Mucosa of rectum (tissue), 2 donors: ENCODE data around the gene ERBB3.

Experiments used
- H3K27ac ChIP-seq, 2 donors: one replicate each; pipeline ENCODE4 v1.7.0; 2013; ENCODE audit warnings: inconsistent platforms in 2 of 2, low read depth in 2 of 2, low read length in 2 of 2
- H3K27me3 ChIP-seq, 2 donors: one replicate each; pipeline ENCODE4 v1.7.0; 2013; ENCODE audit warnings: low read length in 2 of 2; ENCODE audit not compliant: control insufficient read depth in 2 of 2, insufficient read depth in 2 of 2
- H3K36me3 ChIP-seq, 2 donors: one replicate each; pipeline ENCODE4 v1.7.0; 2013; ENCODE audit warnings: low read length in 2 of 2; ENCODE audit not compliant: control insufficient read depth in 2 of 2, insufficient read depth in 2 of 2
- H3K4me1 ChIP-seq, 2 donors: one replicate each; pipeline ENCODE4 v1.7.0; 2013; ENCODE audit warnings: low read length in 2 of 2, mild to moderate bottlenecking in 1 of 2; ENCODE audit not compliant: control insufficient read depth in 2 of 2, insufficient read depth in 2 of 2
- H3K4me3 ChIP-seq, 2 donors: one replicate each; pipeline ENCODE4 v1.7.0; 2013; ENCODE audit warnings: low read length in 2 of 2
- H3K9ac ChIP-seq, 2 donors: one replicate each; pipeline ENCODE4 v1.7.0; 2013; ENCODE audit warnings: low read length in 2 of 2, low read depth in 1 of 2, mild to moderate bottlenecking in 1 of 2
- H3K9me3 ChIP-seq, 2 donors: one replicate each; pipeline ENCODE4 v1.7.0; 2013; ENCODE audit warnings: low read length in 2 of 2; ENCODE audit not compliant: control insufficient read depth in 2 of 2
- donor health status: healthy.
- donor health status: Normal muscosa, but diverticular disease.

Gene ERBB3

GRCh38 chr12:56078931-56079722, 838 bp upstream of the ERBB3 start:
- peak overlapping the region; percentile 94 to 98 for H3K27ac ChIP-seq
- H3K4me1 ChIP-seq = peaks cover 18 to 35% of the 10 kb centered on the region in 2 donors
- no peaks in the 10 kb centered on the region for H3K9me3 ChIP-seq
- peak overlapping the region; percentile 78 to 83 for H3K4me3 ChIP-seq
- peaks cover 0 to 2% of the 10 kb centered on the region in 2 donors for H3K27me3 ChIP-seq
- peaks cover 6 to 7% of the 10 kb centered on the region in 2 donors for H3K36me3 ChIP-seq
- peak overlapping the region; percentile 93 to 96 for H3K9ac ChIP-seq

GRCh38 chr12:56080556-56081138, 682 bp downstream of the ERBB3 start:
- H3K36me3 ChIP-seq = peaks cover 12 to 15% of the 10 kb centered on the region in 2 donors
- peak overlapping the region; percentile 93 to 96 for H3K9ac ChIP-seq
- H3K9me3 ChIP-seq = no peaks in the 10 kb centered on the region
- H3K27ac ChIP-seq = peak overlapping the region; percentile 94 to 98
- H3K4me1 ChIP-seq = peaks cover 18 to 41% of the 10 kb centered on the region in 2 donors
- peaks cover 0 to 2% of the 10 kb centered on the region in 2 donors for H3K27me3 ChIP-seq
- H3K4me3 ChIP-seq = peak overlapping the region; percentile 78 to 83

- Histone ChIP-seq H3K27ac (peak overlapping the region; percentile 94 to 98), H3K9ac (peak overlapping the region; percentile 93 to 96), H3K4me1 (peaks cover 26 to 49% of the 10 kb centered on the region in 2 donors), H3K9me3 (no peaks in the 10 kb centered on the region), H3K27me3 (peaks cover 0 to 2% of the 10 kb centered on the region in 2 donors), H3K4me3 (peak overlapping the region; percentile 78 to 83), H3K36me3 (peaks cover 17 to 20% of the 10 kb centered on the region in 2 donors)
These were observed 1.7 kb downstream of the ERBB3 start for GRCh38 chr12:56081393-56082347.

- Histone ChIP-seq H3K4me3 (peak overlapping the region; percentile 78 to 83), H3K36me3 (peaks cover 19 to 24% of the 10 kb centered on the region in 2 donors), H3K9me3 (no peaks in the 10 kb centered on the region), H3K27me3 (peaks cover 0 to 2% of the 10 kb centered on the region in 2 donors), H3K9ac (peak overlapping the region; percentile 38 to 93), H3K4me1 (peaks cover 27 to 56% of the 10 kb centered on the region in 2 donors), H3K27ac (peak overlapping the region; percentile 94 to 98)
These were observed 2.4 kb downstream of the ERBB3 start for GRCh38 chr12:56082382-56082781.

- peak overlapping the region in 1 of 2 donors; percentile 93 for H3K9ac ChIP-seq
- peak overlapping the region; percentile 94 to 98 for H3K27ac ChIP-seq
- peaks cover 30 to 59% of the 10 kb centered on the region in 2 donors for H3K4me1 ChIP-seq
These were observed 3.0 kb downstream of the ERBB3 start for GRCh38 chr12:56082967-56083366.

GRCh38 chr12:56084958-56085543, 5.1 kb downstream of the ERBB3 start:
- peaks cover 36 to 38% of the 10 kb centered on the region in 2 donors for H3K36me3 ChIP-seq
- H3K9me3 ChIP-seq = no peaks in the 10 kb centered on the region
- H3K9ac ChIP-seq = no peak overlapping the region
- peak overlapping the region; percentile 10 to 24 for H3K27ac ChIP-seq
- no peak overlapping the region for H3K4me3 ChIP-seq
- H3K27me3 ChIP-seq = no peaks in the 10 kb centered on the region
- peaks cover 30 to 47% of the 10 kb centered on the region in 2 donors for H3K4me1 ChIP-seq

More at GRCh38 chr12:56082967-56083366, 3.0 kb downstream of the ERBB3 start:
- Histone ChIP-seq H3K27me3 (peaks cover 0 to 2% of the 10 kb centered on the region in 2 donors), H3K4me3 (peak overlapping the region; percentile 78 to 83), H3K9me3 (no peaks in the 10 kb centered on the region), H3K36me3 (peaks cover 25 to 28% of the 10 kb centered on the region in 2 donors)

GRCh38 chr12:56086096-56086495, 6.1 kb downstream of the ERBB3 start:
- H3K36me3 ChIP-seq = peaks cover 38 to 41% of the 10 kb centered on the region in 2 donors

GRCh38 chr12:56086608-56087007, 6.6 kb downstream of the ERBB3 start:
- no peak overlapping the region for H3K4me3 ChIP-seq
- H3K36me3 ChIP-seq = peaks cover 41 to 44% of the 10 kb centered on the region in 2 donors
- H3K27me3 ChIP-seq = no peaks in the 10 kb centered on the region
- no peaks in the 10 kb centered on the region for H3K9me3 ChIP-seq
- H3K4me1 ChIP-seq = peaks cover 22 to 40% of the 10 kb centered on the region in 2 donors
- H3K27ac ChIP-seq = peak overlapping the region; percentile 76 to 79
- peak overlapping the region in 1 of 2 donors; percentile 7 for H3K9ac ChIP-seq

More at GRCh38 chr12:56086096-56086495, 6.1 kb downstream of the ERBB3 start:
- H3K4me1 ChIP-seq = peaks cover 26 to 43% of the 10 kb centered on the region in 2 donors
- peak overlapping the region; percentile 76 to 79 for H3K27ac ChIP-seq
- no peak overlapping the region for H3K4me3 ChIP-seq
- no peak overlapping the region for H3K9ac ChIP-seq
- no peaks in the 10 kb centered on the region for H3K9me3 ChIP-seq
- H3K27me3 ChIP-seq = no peaks in the 10 kb centered on the region

- H3K9me3 ChIP-seq = no peaks in the 10 kb centered on the region
- peaks cover 22 to 38% of the 10 kb centered on the region in 2 donors for H3K4me1 ChIP-seq
- peaks cover 43 to 44% of the 10 kb centered on the region in 2 donors for H3K36me3 ChIP-seq
- H3K27me3 ChIP-seq = no peaks in the 10 kb centered on the region
- H3K4me3 ChIP-seq = peak overlapping the region; percentile 11 to 37
- peak overlapping the region in 1 of 2 donors; percentile 41 for H3K9ac ChIP-seq
- peak overlapping the region; percentile 76 to 79 for H3K27ac ChIP-seq
These were observed 7.3 kb downstream of the ERBB3 start for GRCh38 chr12:56087220-56087619.
